Naive thymus-derived CD4-positive, alpha-beta T cell (primary cell): Measurements from ENCODE around the gene GMDS. TPM values are rescaled to one million over a fixed set of nuclear protein-coding genes. Genes with fewer than 3 reads are reported as not detected.

Experiments used
- ATAC-seq: fragments of 150-1000 bp; cut with Tn5 transposase; 2 replicates; pipeline ENCODE4 v1.10.0; 2021; ENCODE audit warnings: mild to moderate bottlenecking, moderate library complexity
- CTCF ChIA-PET: fragments of 350-600 bp; sonication (Branson Sonifier 250); formaldehyde crosslinking; loops from one replicate; lab custom pipeline; 2021; ENCODE audit warnings: antibody characterized with exemption; lab: Charles Lee
- POLR2A ChIA-PET: fragments of 350-600 bp; sonication (Branson Sonifier 250); formaldehyde crosslinking; loops from one replicate; lab custom pipeline; 2021; ENCODE audit warnings: antibody characterized with exemption, inconsistent platforms; lab: Charles Lee
- DNase-seq, 9 donors: peaks; one replicate each; pipeline versions ENCODE4 v3.0.0 to v3.0.0-alpha.2; 2020 to 2022; ENCODE audit warnings: mixed read lengths in 1 of 9
- H3K27ac ChIP-seq: one replicate; pipeline ENCODE4 v1.7.0; 2013; ENCODE audit warnings: mild to moderate bottlenecking, low read depth, low read length, moderate library complexity
- H3K27me3 ChIP-seq, 2 donors: one replicate each; pipeline ENCODE4 v1.7.0; 2013; ENCODE audit warnings: low read length in 2 of 2, mild to moderate bottlenecking in 2 of 2, moderate library complexity in 2 of 2; ENCODE audit not compliant: control insufficient read depth in 2 of 2, insufficient read depth in 2 of 2
- H3K36me3 ChIP-seq, 3 experiments: 1 replicate in 2 of 3; 2 replicates in 1 of 3; pipeline ENCODE4 v1.7.0; 2013; ENCODE audit warnings: low read length in 3 of 3, mild to moderate bottlenecking in 3 of 3, moderate library complexity in 1 of 3; ENCODE audit not compliant: insufficient read depth in 3 of 3, control insufficient read depth in 2 of 3
- H3K4me1 ChIP-seq, 2 donors: one replicate each; pipeline ENCODE4 v1.7.0; 2013; ENCODE audit warnings: low read length in 2 of 2, mild to moderate bottlenecking in 2 of 2, moderate library complexity in 1 of 2; ENCODE audit not compliant: control insufficient read depth in 2 of 2, insufficient read depth in 2 of 2
- H3K4me3 ChIP-seq: 2 replicates; pipeline ENCODE4 v1.7.0; 2013; ENCODE audit warnings: mild to moderate bottlenecking, low read length
- H3K9me3 ChIP-seq, 3 experiments: 1 replicate in 2 of 3; 2 replicates in 1 of 3; pipeline ENCODE4 v1.7.0; 2013; ENCODE audit warnings: low read length in 3 of 3; ENCODE audit not compliant: control insufficient read depth in 2 of 3
- H3K27ac Mint-ChIP-seq, 9 donors: one replicate each; pipeline ENCODE4 v1.8.0; 2020 to 2022; ENCODE audit warnings: mixed read lengths in 9 of 9, mild to moderate bottlenecking in 8 of 9, moderate library complexity in 5 of 9, inconsistent platforms in 2 of 9
- H3K27me3 Mint-ChIP-seq, 5 donors: one replicate each; pipeline ENCODE4 v1.8.0; 2021 to 2022; ENCODE audit warnings: mixed read lengths in 5 of 5, mild to moderate bottlenecking in 1 of 5
- H3K36me3 Mint-ChIP-seq, 5 donors: one replicate each; pipeline ENCODE4 v1.8.0; 2020 to 2022; ENCODE audit warnings: mixed read lengths in 5 of 5, mild to moderate bottlenecking in 3 of 5, inconsistent platforms in 1 of 5
- H3K4me1 Mint-ChIP-seq, 7 donors: one replicate each; pipeline ENCODE4 v1.8.0; 2020 to 2022; ENCODE audit warnings: mixed read lengths in 7 of 7, mild to moderate bottlenecking in 3 of 7, inconsistent platforms in 1 of 7
- H3K4me3 Mint-ChIP-seq, 10 donors: one replicate each; pipeline ENCODE4 v1.8.0; 2020 to 2022; ENCODE audit warnings: mild to moderate bottlenecking in 10 of 10, mixed read lengths in 10 of 10, moderate library complexity in 6 of 10, inconsistent platforms in 2 of 10
- H3K9me3 Mint-ChIP-seq, 11 donors: one replicate each; pipeline ENCODE4 v1.8.0; 2020 to 2022; ENCODE audit warnings: mixed read lengths in 11 of 11, mild to moderate bottlenecking in 4 of 11, inconsistent platforms in 1 of 11, moderate library complexity in 1 of 11
- intact Hi-C, 2 donors: fragments of 100-400 bp; cut with micrococcal nuclease; formaldehyde crosslinking; loops; one replicate each; pipeline ENCODE4 v1.15.1; 2023
- polyA plus RNA-seq, 2 donors: library from polyadenylated mRNA; unstranded; fragments of 300-500 nt; fragmentation: Illumina TruSeq; gene quantifications; one replicate each; pipeline ENCODE4 v1.2.3, GENCODE V29; 2021
- total RNA-seq, 6 experiments: library from RNA in 5 of 6; stranded (reverse) in 5 of 6; gene quantifications; 1 replicate in 5 of 6; 2 replicates in 1 of 6; pipeline ENCODE4 v1.2.3 and lab custom pipeline; 2021 to 2026

Gene GMDS
- total and polyA plus RNA-seq, 7 experiments from 2014 or later: 12.7 to 33.9 (median 18.3) TPM

DNA sequence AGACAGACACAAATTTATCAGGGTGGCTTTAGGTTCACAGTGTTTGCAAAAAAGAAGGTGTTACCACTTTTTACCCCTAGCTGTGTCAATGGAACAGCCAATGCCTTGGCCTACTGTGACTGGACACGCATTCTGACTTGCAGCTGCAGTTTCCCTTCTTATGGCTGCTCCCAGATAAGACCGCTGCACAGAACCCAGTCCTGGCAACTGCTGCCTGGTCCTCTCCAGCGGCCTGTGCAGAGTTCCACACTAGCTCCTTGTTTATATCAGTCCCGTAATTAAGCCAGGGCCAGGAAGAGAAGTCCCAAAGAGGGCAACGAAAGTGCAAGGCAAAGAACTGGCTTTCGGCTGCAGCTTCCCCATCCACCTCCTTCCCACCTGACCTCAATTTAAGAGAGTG lies 352.7 kb downstream of the GMDS start:
- H3K27me3 Mint-ChIP-seq: no peaks in the 10 kb centered on the region
- intact Hi-C loops: loop anchor here in 1 of 2 donors (1.0 to 10.0 kb wide), 3 partner anchors 211 to 462 kb away; no protein-coding TSS in a partner anchor
- Histone ChIP-seq H3K27ac (no peak overlapping the region), H3K9me3 (no peaks in the 10 kb centered on the region), H3K4me1 (no peaks in the 10 kb centered on the region), H3K36me3 (no peaks in the 10 kb centered on the region), H3K27me3 (no peaks in the 10 kb centered on the region), H3K4me3 (no peak overlapping the region)
- CTCF ChIA-PET: no interaction called here
- DNase-seq (no peak), ATAC-seq (no peak)
- H3K27ac Mint-ChIP-seq: no peak overlapping the region
- H3K4me1 Mint-ChIP-seq: peaks cover 0 to 4% (median 0%) of the 10 kb centered on the region in 7 donors
- peaks cover 0 to 2% (median 0%) of the 10 kb centered on the region in 11 donors for H3K9me3 Mint-ChIP-seq
- H3K36me3 Mint-ChIP-seq: peaks cover 1 to 33% (median 10%) of the 10 kb centered on the region in 5 donors
- H3K4me3 Mint-ChIP-seq: no peak overlapping the region
- POLR2A ChIA-PET: no interaction called here

- ChIA-PET POLR2A (no interaction called here), CTCF (no interaction called here)
- Histone ChIP-seq H3K9me3 (no peaks in the 10 kb centered on the region), H3K27me3 (no peaks in the 10 kb centered on the region), H3K27ac (no peak overlapping the region), H3K36me3 (no peaks in the 10 kb centered on the region), H3K4me3 (no peak overlapping the region), H3K4me1 (no peaks in the 10 kb centered on the region)
- Mint-ChIP-seq H3K27me3 (no peaks in the 10 kb centered on the region), H3K36me3 (peaks cover 1 to 23% (median 6%) of the 10 kb centered on the region in 5 donors), H3K4me3 (no peak overlapping the region), H3K4me1 (peaks cover 0 to 4% (median 0%) of the 10 kb centered on the region in 7 donors), H3K9me3 (peaks cover 0 to 2% (median 0%) of the 10 kb centered on the region in 11 donors), H3K27ac (no peak overlapping the region)
- intact Hi-C loops: loop anchor here in 1 of 2 donors (10.0 kb wide), 2 partner anchors 304 to 464 kb away; no protein-coding TSS in a partner anchor
- no peak for DNase-seq
- no peak for ATAC-seq
Observed at GRCh38 chr6:1890987-1891386, 354.4 kb downstream of the GMDS start.

DNA sequence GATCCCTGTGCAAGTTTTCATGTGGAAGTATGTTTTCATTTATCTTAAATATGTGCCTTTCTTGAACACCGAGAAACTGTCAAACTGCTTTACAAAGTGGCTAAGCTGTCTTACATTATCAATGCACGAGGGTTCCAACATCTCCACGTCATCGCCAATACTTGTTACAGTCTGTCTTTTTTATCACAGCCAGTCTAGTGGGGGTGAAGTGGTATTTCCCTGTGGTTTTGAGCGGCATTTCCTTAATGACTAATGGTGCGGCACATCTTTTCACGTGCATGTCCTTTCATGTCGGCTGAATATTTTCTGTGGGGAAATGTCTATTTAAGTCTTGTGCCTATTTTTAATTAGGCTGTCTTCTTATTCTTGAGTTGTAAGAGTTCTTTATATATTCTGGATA lies 355.3 kb downstream of the GMDS start:
- ATAC-seq: no peak
- Mint-ChIP-seq H3K36me3 (peaks cover 1 to 23% (median 6%) of the 10 kb centered on the region in 5 donors), H3K27ac (no peak overlapping the region), H3K4me3 (no peak overlapping the region), H3K4me1 (peaks cover 0 to 4% (median 0%) of the 10 kb centered on the region in 7 donors), H3K9me3 (peaks cover 0 to 2% (median 0%) of the 10 kb centered on the region in 11 donors), H3K27me3 (no peaks in the 10 kb centered on the region)
- H3K9me3 ChIP-seq: no peaks in the 10 kb centered on the region
- H3K27me3 ChIP-seq: no peaks in the 10 kb centered on the region
- H3K36me3 ChIP-seq: no peaks in the 10 kb centered on the region
- H3K27ac ChIP-seq: no peak overlapping the region
- no peak for DNase-seq
- intact Hi-C loops: loop anchor here in 1 of 2 donors (10.0 kb wide), 2 partner anchors 305 to 465 kb away; no protein-coding TSS in a partner anchor
- H3K4me3 ChIP-seq: no peak overlapping the region
- H3K4me1 ChIP-seq: no peaks in the 10 kb centered on the region
- ChIA-PET POLR2A (no interaction called here), CTCF (no interaction called here)

GRCh38 chr6:1885576-1886011 lies 359.8 kb downstream of the GMDS start:
- Histone ChIP-seq H3K4me1 (no peaks in the 10 kb centered on the region), H3K9me3 (no peaks in the 10 kb centered on the region), H3K27me3 (no peaks in the 10 kb centered on the region), H3K4me3 (no peak overlapping the region), H3K36me3 (no peaks in the 10 kb centered on the region), H3K27ac (no peak overlapping the region)
- POLR2A ChIA-PET: no interaction called here
- intact Hi-C loops: no loop called here
- Mint-ChIP-seq H3K27ac (no peak overlapping the region), H3K27me3 (no peaks in the 10 kb centered on the region), H3K4me3 (no peak overlapping the region), H3K4me1 (no peaks in the 10 kb centered on the region), H3K36me3 (peaks cover 0 to 8% (median 3%) of the 10 kb centered on the region in 5 donors), H3K9me3 (peaks cover 0 to 2% (median 0%) of the 10 kb centered on the region in 11 donors)
- CTCF ChIA-PET: no interaction called here
- no peak for ATAC-seq
- no peak for DNase-seq

DNA sequence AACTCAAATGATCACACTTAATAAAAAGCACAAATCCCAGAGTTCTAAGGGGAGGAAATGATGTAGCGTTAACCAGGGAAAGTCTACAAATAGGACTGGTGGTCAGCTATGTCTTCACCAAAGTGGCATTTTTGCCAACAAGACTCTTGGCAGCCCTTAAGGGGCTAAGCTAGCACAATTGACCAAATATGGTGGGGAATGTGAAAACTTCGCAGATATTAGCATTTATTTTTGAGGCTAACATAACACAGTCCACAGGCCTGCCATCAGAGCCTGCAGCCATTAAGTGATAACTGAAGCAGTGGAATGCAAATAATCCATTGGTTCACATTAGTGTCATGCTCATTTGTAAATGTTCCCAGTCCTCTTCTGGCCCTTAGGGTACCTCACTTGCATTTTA lies 361.1 kb downstream of the GMDS start:
- no peaks in the 10 kb centered on the region for H3K27me3 Mint-ChIP-seq
- H3K36me3 Mint-ChIP-seq: peaks cover 0 to 4% (median 0%) of the 10 kb centered on the region in 5 donors
- DNase-seq (no peak), ATAC-seq (no peak)
- no peak overlapping the region for H3K27ac Mint-ChIP-seq
- ChIA-PET CTCF (no interaction called here), POLR2A (no interaction called here)
- Histone ChIP-seq H3K27ac (no peak overlapping the region), H3K9me3 (no peaks in the 10 kb centered on the region), H3K4me1 (no peaks in the 10 kb centered on the region), H3K27me3 (no peaks in the 10 kb centered on the region), H3K36me3 (no peaks in the 10 kb centered on the region), H3K4me3 (no peak overlapping the region)
- no peak overlapping the region for H3K4me3 Mint-ChIP-seq
- H3K9me3 Mint-ChIP-seq: peaks cover 0 to 2% (median 0%) of the 10 kb centered on the region in 11 donors
- H3K4me1 Mint-ChIP-seq: peaks cover 0 to 4% (median 0%) of the 10 kb centered on the region in 7 donors
- intact Hi-C loops: no loop called here

GRCh38 chr6:1878330-1878729 lies 367.1 kb downstream of the GMDS start:
- Mint-ChIP-seq H3K4me1 (peaks cover 0 to 4% (median 0%) of the 10 kb centered on the region in 7 donors), H3K36me3 (peaks cover 0 to 6% (median 0%) of the 10 kb centered on the region in 5 donors), H3K9me3 (no peaks in the 10 kb centered on the region), H3K27ac (no peak overlapping the region), H3K4me3 (no peak overlapping the region), H3K27me3 (no peaks in the 10 kb centered on the region)
- H3K36me3 ChIP-seq: no peaks in the 10 kb centered on the region
- no peaks in the 10 kb centered on the region for H3K27me3 ChIP-seq
- no peaks in the 10 kb centered on the region for H3K4me1 ChIP-seq
- no peaks in the 10 kb centered on the region for H3K9me3 ChIP-seq
- ChIA-PET POLR2A (no interaction called here), CTCF (no interaction called here)
- intact Hi-C loops: no loop called here
- ATAC-seq (no peak), DNase-seq (no peak)
- H3K4me3 ChIP-seq: no peak overlapping the region
- no peak overlapping the region for H3K27ac ChIP-seq

DNA sequence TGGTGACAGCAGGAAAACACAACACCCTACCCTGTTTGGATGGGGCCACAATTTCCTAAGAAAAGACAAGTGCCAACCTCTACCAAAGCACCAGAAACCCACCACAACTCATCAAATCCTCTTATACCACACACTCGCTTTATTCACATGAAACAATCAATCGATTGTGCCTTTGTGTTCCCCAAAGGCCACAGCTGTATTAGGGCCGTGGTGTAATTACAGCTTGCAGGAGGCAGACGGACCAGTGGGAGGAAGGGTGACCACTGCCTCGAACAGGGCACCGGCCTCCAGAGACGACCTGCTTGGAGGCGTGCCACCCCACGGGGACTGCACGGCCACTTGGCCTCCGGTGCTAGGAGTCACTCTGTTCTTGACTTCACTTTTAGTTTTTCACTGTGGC lies 371.6 kb downstream of the GMDS start:
- CTCF ChIA-PET: no interaction called here

More for the DNA sequence above, 371.6 kb downstream of the GMDS start:
- ATAC-seq (no peak), DNase-seq (no peak)
- POLR2A ChIA-PET: no interaction called here
- Mint-ChIP-seq H3K4me1 (no peaks in the 10 kb centered on the region), H3K4me3 (no peak overlapping the region), H3K27me3 (no peaks in the 10 kb centered on the region), H3K9me3 (no peaks in the 10 kb centered on the region), H3K27ac (no peak overlapping the region), H3K36me3 (peaks cover 0 to 12% (median 0%) of the 10 kb centered on the region in 5 donors)
- H3K27ac ChIP-seq: no peak overlapping the region
- H3K27me3 ChIP-seq: no peaks in the 10 kb centered on the region
- no peak overlapping the region for H3K4me3 ChIP-seq
- no peaks in the 10 kb centered on the region for H3K9me3 ChIP-seq
- intact Hi-C loops: no loop called here
- H3K4me1 ChIP-seq: no peaks in the 10 kb centered on the region
- H3K36me3 ChIP-seq: no peaks in the 10 kb centered on the region
